ENCODE results near the gene MLLT3.

The MLLT3 gene

DNA sequence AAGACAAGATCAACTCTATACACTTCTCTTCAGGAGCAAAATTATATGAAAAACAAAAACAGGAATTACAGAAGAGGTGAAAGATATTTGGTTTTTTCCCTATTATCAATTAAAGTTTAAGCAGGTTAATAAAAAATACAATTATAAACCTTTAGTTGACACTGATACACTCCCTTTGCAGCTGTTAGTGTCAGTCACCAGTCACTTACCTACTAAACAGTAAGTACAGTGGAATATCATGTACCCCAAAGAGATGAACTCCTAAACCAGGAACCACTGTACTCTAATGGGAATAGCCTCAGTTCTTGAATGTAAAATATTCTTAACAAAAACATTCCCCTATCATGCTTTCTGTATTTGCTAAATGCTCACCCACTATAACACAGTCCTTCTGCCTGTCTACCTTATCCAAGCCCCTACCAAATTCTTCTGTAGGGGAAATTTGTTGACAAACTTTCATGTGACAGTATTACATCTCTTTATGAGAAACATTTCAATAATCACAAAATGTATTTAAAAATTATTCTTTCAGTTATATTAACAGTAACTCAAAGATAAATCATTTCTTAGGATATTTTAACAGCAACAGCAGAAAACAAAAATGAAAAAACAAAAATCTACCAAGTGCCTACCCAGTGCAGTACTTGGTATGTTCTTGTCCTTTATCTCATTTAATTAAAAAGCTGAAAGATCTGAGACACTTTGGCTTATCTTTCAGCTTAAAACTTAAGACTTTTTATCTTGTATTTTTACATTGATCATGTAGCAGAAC lies 212.8 kb downstream of the MLLT3 start:
- DNase-seq (ENCODE audit: low spot score): no peak

- DNase-seq (ENCODE audit: low spot score): no peak
These were observed 213.8 kb downstream of the MLLT3 start for GRCh38 chr9:20408513-20408912.

- DNase-seq (ENCODE audit: low spot score): no peak
These were observed 215.3 kb downstream of the MLLT3 start for GRCh38 chr9:20407013-20407412.

- DNase-seq (ENCODE audit: low spot score): no peak
These were observed 216.0 kb downstream of the MLLT3 start for GRCh38 chr9:20406344-20406743.

- DNase-seq (ENCODE audit: low spot score): no peak
These were observed 216.7 kb downstream of the MLLT3 start for GRCh38 chr9:20405616-20406015.

DNA sequence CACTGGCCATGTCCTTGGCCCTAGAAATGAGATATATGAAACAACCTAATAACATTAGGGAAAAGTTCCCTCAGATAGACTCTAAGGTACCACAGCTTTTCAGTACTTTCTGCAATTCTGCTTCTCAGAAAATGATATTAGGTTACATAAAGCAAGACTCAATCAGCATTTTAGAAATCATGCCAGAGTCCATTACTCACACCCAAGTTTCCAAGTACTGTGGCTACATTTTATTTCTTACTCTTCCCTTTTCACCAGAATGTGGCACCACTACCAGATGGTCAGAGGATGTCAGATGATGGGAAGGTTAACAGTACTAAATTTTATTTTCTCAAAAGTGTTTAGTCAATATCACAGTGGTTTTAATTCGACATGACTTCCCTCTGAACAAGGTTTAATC lies 217.2 kb downstream of the MLLT3 start:
- no peak for DNase-seq (ENCODE audit: low spot score)

- DNase-seq (ENCODE audit: low spot score): no peak
These were observed 218.0 kb downstream of the MLLT3 start for GRCh38 chr9:20404192-20404813.

DNA sequence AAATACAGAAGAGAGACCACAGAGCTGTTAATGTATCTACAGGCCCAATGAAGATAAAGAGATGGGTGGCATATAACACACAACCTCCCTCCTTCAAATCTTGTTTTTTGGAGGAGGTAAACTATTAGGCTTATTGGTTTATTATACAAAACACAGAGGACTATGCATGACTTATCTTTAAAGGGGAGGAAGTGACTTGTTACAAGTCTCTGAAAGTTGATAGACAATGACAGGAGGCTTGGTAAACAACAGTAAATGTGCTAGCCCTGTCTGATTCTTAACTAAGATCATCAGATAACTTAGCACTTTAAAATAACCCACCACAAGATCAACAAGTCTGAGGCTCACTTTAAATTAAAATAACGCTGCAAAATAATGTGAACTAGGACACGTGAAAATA lies 219.0 kb downstream of the MLLT3 start:
- DNase-seq (ENCODE audit: low spot score): no peak

GRCh38 chr9:20402273-20402875 lies 219.9 kb downstream of the MLLT3 start:
- DNase-seq (ENCODE audit: low spot score): no peak

DNA sequence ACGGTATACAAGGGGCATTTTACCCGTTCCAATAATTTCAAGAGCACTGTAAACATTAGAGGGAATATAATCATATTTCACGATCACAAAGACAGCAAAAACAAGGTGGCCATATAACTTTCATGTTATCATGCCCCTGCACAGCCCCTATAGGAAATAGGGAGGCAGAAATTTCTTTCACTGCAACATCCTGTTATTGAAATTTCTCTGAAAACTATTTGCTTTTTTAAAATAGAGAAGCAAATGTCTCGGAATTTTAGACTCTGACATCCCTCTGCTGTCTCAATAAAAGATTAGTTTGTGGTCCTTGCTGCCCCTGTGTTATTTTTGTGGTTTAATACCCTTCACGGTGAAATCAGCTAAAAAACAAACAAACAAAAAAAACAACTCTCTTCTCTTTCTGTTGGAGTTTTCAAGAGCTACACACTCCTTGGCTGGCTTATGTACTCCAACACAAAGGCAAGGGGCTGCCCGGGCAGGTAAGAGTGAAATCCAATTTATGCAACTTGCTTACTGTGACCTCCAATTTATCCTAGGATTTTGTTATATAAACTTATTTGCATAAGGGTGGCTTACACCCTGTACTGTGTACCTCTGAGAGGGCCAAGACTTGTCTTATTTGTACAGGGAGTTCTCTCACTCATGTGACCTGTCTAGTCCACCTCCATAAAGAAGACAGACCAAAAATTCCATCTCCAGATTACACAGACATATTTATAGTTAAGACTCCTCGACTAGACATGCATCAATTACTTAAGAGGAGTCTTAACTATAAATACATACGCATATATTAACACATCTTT lies 223.6 kb downstream of the MLLT3 start:
- no peak for DNase-seq (ENCODE audit: low spot score)

DNA sequence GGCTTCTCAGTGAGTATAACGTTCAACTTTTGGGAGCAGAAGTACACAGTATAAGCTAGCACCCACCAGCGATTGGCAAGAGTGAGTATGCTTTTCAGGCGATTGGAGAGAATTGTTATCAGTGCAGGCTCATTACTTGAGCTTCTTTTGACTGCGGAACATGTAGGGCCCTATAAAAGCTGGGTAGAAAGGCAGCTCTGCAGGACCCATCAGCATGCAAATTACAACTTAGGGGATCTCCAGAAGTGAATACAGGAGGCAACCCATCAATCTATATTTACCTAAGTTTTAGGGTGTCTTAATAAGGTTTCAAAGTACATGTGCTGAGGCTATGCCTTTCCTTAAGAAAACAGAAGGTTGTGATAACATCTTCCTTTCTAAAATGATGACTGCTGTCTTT lies 225.0 kb downstream of the MLLT3 start:
- no peak for DNase-seq (ENCODE audit: low spot score)

DNA sequence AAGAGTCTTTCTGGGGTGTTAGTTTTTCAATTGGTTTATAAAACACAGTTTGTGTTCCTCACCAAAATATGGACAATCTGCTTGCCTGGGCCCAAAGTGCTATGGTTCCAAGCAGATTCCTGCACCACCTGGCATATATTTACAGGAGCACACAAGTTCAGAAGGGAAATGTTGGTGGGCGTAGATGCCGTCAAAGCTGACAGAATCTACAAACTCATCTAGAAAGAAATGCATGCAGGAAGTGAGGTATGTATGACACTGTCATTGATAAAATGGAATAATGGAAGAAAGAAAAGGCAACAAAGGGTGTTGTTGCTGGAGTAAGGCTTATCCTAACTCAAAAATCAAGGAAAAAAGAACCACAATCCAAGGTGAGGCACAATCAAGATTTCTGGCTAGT lies 225.8 kb downstream of the MLLT3 start:
- no peak for DNase-seq (ENCODE audit: low spot score)

DNA sequence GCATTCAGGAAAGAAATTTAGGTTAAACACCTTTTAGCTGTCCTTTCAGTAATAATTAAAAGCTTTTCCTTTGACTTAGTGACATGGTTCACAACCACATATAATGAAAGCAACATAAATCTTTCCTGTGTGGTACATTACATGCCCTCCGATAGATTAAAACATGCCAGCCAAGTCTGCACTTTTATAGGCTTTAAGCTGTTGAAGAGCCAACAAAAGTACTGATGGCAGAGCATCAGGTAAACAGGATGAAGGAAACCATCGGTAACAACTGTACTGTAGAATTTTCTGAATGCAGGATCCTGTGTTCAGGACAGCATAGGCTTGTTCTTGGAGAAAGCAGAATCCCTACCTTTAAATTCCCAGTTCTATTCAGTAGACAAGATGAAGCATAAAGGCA lies 226.6 kb downstream of the MLLT3 start:
- no peak for DNase-seq (ENCODE audit: low spot score)

GRCh38 chr9:20394969-20395368 lies 227.3 kb downstream of the MLLT3 start:
- DNase-seq (ENCODE audit: low spot score): no peak

DNA sequence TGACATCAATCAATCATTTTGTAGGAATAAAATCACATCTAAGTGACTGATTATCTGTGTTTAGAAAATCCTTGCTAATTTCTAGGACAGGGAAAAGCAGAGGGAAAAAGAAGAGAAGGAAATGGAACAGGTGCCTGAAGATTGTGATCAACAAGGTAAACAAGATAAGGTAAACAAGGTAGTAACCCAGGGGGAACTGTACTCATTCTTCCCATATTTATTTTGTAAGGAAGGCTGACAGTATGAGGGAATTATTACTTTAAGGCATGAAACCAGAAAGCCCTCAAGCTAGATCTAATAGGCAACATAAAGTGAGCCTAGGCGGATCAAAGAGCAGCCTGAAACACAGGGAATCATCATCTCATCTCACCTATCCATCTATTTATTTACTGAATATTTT lies 231.1 kb downstream of the MLLT3 start:
- DNase-seq (ENCODE audit: low spot score): no peak

DNA sequence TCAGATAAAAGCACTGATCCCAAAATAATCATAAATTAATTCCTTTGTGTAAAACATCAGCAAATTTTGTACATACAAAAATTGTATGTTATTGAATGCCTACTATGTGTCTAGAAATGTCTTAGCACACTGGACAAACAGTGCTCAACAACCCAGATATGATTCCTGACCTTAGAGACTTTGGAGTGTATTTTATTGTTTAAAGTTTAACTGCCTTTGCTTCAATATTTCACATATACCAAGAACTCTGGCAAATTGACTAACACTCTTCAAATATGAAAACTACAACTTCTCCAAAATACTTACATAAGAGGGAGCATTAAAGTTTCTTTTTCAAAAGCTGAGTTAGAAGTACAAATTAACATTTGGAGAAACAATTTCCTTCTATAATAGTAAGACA lies 231.9 kb downstream of the MLLT3 start:
- DNase-seq (ENCODE audit: low spot score): no peak

DNA sequence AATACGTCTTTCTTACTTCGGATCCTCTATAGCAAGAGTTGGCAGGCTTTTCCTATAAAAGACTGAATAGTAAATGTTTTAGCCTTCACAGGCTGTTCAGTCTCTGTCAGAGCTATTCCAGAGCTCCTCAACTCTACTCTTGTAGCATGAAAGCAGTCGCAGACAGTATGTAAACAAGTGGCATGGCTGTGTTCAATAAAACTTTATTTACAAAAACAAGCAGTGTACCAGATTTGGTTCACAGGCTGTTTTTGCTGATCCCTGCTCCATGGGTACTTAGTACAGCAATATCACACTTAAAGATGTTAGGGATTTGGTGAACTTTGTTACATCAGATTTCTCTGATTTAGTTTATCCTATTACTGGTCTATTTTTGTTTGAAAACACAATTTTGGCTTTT lies 235.2 kb downstream of the MLLT3 start:
- no peak for DNase-seq (ENCODE audit: low spot score)

DNA sequence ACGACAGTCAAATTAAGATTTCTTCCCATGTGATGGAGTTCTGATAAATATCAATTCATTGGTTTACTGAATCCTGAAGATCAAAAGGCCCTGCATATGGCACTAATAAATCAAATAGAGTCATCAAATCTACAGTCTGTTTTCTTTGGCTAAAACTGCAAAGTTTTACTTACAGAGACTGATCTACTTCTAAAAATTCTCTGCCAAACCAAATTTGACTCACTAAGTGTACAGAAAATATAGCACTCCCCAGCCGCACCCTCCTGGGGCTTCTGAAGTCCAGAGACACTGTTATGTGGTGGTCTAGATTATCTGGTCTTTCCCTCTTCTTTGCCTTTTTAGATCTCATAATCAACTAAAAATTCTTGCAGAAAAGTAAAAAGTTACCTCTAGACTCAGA lies 237.7 kb downstream of the MLLT3 start:
- no peak for DNase-seq (ENCODE audit: low spot score)

DNA sequence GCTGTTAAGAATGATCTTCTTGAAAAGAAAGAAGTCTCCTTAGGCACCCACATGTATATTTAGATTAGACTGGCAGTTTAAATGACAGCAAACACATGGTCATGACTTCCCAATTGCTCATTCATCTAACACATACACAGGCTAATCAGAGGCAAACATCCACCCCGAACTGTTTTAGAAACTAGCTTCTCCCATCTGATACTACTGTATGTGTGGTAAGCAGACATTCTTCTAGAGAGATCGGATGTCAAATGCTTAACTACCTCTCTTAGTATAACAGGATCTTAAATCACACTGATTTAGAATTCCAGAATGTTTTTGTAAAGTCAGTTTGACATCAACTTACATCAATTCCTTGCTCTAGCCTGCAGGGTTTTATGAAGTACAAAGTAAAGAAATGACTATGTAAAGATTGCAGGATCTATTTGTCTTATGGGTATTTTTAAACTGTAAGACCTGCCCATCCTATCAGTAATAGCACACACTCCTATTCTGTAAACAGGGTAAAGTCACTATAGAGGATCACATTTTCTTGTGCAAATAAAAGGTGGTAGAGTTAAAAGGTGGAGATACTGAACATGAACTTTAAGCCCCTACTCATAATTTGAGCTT lies 239.7 kb downstream of the MLLT3 start:
- DNase-seq (ENCODE audit: low spot score): no peak

GRCh38 chr9:20380546-20380945 lies 241.8 kb downstream of the MLLT3 start:
- no peak for DNase-seq (ENCODE audit: low spot score)

DNA sequence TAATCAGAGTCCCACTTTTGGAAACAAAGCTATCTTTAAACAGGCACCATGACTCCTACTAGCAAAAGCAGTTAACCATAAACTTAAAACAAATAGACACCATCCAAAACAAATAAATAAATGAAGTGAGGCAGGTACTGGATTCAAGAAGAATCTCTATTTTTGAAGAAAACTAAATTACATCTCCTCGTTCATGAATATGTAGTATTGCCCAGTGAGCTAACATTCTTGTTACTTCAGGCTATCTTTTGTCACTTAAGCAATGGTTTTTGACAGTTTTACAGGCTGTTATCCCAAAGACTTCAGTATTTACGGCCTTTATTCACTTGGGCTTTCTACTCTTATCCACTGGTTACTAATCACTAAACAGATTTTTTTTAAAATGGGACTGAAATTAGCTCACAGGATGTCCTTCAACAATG lies 242.5 kb downstream of the MLLT3 start:
- no peak for DNase-seq (ENCODE audit: low spot score)

GRCh38 chr9:20378851-20379250 lies 243.4 kb downstream of the MLLT3 start:
- no peak for DNase-seq (ENCODE audit: low spot score)
